ENCODE data around the gene KRT35. TPM values are rescaled to one million over a fixed set of nuclear protein-coding genes. Genes with fewer than 3 reads are reported as not detected.

The KRT35 gene
- total and polyA plus RNA-seq, 2 experiments from 2014 or later, result not detected

GRCh38 chr17:41451154-41451728 is 29.7 kb downstream of the KRT35 start:
- Histone ChIP-seq H3K36me3 (ENCODE audit: insufficient read depth) (no peaks in the 10 kb centered on the region; the same call in 1 of the 2 replicates), H3K79me2 (replicated peaks; ENCODE audit: insufficient read depth) (no peaks in the 10 kb centered on the region), H3K4me2 (no peak overlapping the region), H3K27ac (ENCODE audit: low read depth) (no peak overlapping the region), H3F3A (replicated peaks; ENCODE audit: low read depth) (no peaks in the 10 kb centered on the region), H3K4me1 (ENCODE audit: insufficient read depth) (no peaks in the 10 kb centered on the region), H3K4me3 (no peak overlapping the region), H3K9me2 (ENCODE audit: insufficient read depth) (no peaks in the 10 kb centered on the region), H2AFZ (no peak overlapping the region), H4K20me1 (replicated peaks; ENCODE audit: insufficient read depth) (no peaks in the 10 kb centered on the region), H3K27me3 (ENCODE audit: insufficient read depth) (no peaks in the 10 kb centered on the region)
- TF ChIP-seq EZH2phosphoT487 (IDR thresholded peaks at IDR 0.05; ENCODE audit: unreplicated experiment) (no peak), CTCF (conservative IDR thresholded peaks at IDR 0.05; ENCODE audit: low read depth in 2 of 2) (no peak), EZH2 (IDR thresholded peaks at IDR 0.05; ENCODE audit: low read depth, unreplicated experiment) (no peak), POLR2AphosphoS5 (IDR thresholded peaks at IDR 0.05; ENCODE audit: low read depth) (no peak), REST (IDR thresholded peaks at IDR 0.05; ENCODE audit: unreplicated experiment) (no peak), ZNF462 (CRISPR knock-in tag; IDR thresholded peaks at IDR 0.05) (no peak), STAT1 (IDR thresholded peaks at IDR 0.05; ENCODE audit: unreplicated experiment) (no peak), JUNB (IDR thresholded peaks at IDR 0.05; ENCODE audit: unreplicated experiment) (no peak), CREB1 (CRISPR knock-in tag; IDR thresholded peaks at IDR 0.05; ENCODE audit: low read depth) (no peak), ETS1 (IDR thresholded peaks at IDR 0.05) (no peak), ZNF114 (CRISPR knock-in tag; IDR thresholded peaks at IDR 0.05) (no peak), ZNF331 (CRISPR knock-in tag; IDR thresholded peaks at IDR 0.05; ENCODE audit: low read depth) (no peak), NANOG (IDR thresholded peaks at IDR 0.05; ENCODE audit: borderline replicate concordance) (no peak)
- H3K36me3 Mint-ChIP-seq (ENCODE audit: low read depth), result peaks cover 2% of the 10 kb centered on the region; the same call in 1 of the 3 replicates
- H3K9me3 Mint-ChIP-seq, result peaks cover 19% of the 10 kb centered on the region; the same call in 2 of the 3 replicates
- no peaks in the 10 kb centered on the region for H3K4me1 Mint-ChIP-seq
- H3K4me3 Mint-ChIP-seq, result no peak overlapping the region
- ATAC-seq, result no peak
- H3K27me3 Mint-ChIP-seq (ENCODE audit: insufficient read depth, low read depth, poor library complexity), result peaks cover 4% of the 10 kb centered on the region
- no peak for DNase-seq (ENCODE audit: low spot score)
- no peak overlapping the region for H3K27ac Mint-ChIP-seq

Measured in GM23338 (cell line).